SK-N-MC (cell line): ENCODE results near the gene MTO1.

Source experiments
- EZH2 ChIP-seq: fragments of 200-600 bp; sonication (generic); IDR thresholded peaks from one replicate; pipeline ENCODE4 v1.6.1; 2017; ENCODE audit warnings: antibody characterized with exemption
- POLR2AphosphoS5 ChIP-seq: IDR thresholded peaks from 2 replicates; pipeline ENCODE4 v1.6.1; 2012; ENCODE audit warnings: mild to moderate bottlenecking, low read depth, low read length, borderline replicate concordance

DNA sequence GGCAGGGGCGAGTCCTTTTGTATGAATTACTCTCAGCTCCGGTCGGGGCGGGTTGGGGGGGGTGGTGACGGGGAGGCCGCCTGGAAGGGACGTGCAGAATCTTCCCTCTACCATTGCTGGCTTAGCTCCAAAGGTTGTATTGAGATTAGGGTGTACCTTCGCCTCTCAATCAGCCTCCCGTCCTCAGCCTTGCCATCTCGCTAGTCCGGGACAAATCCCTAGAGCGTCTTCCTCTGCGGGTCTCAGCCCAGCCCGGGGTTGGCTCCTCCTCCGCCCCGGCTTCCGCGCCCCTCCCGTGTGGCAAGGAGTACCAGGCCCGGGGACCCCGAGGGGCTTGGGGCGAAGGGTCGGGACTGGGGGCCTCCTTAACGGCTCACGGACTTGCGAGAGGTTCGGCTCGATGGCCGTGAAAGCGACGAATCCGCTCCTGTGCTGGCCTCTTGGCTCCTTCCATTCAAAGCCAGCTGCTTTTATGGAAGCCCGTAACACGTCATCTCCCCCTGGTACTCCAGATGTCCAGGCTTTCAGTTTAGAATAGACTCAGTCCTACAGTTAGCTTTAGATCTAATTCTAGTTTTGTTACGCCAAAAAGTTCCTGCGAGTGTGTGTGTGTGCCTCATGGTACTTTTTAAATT is 59.9 kb downstream of the MTO1 start:
- peak; percentile 63 for TF ChIP-seq POLR2AphosphoS5
- TF ChIP-seq EZH2 = no peak
